ENCODE data around the gene TNRC6C.

The TNRC6C gene

DNA sequence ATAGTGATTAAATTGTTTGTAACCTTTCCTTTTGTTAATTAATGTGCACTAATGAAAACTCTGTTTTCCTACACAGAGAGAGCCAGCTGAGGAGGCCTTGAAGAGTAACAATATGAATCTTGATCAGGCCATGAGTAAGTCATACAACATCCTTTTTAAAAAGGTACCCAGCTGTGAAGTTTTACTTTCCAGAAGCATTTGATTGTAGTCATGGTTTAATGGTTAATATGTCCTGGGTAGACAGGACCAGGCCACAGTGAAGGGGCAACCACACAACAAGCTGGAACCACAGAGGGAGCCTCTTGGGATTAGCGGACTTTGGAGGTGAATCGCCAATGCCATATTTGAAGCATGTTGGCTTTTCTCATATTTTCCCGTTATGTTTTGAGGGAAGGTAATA is 114.5 kb downstream of the TNRC6C start (continued):
- no peak for TF ChIP-seq SALL2 (tag by site-specific recombination; IDR thresholded peaks at IDR 0.05; ENCODE audit: borderline replicate concordance)

DNA sequence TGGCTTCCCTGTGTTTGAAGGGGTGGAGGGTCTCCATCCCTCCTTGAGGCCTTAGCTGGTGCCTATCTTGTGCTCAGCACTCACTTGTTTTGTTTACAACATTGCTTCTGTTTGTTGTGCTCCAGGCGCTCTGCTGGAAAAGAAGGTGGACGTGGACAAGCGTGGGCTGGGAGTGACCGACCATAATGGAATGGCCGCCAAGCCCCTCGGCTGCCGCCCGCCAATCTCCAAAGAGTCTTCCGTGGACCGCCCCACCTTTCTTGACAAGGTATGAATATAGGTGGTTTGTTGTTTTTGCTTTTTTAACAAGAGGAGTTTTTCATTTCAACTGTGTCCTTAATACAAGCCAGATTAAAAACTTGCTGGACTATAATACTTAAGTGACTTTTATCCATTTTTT is 116.5 kb downstream of the TNRC6C start:
- H3K9me3 ChIP-seq (ENCODE audit: control insufficient read depth, insufficient read depth, low read depth, low read length), result no peaks in the 10 kb centered on the region
- no peak overlapping the region for H3K27ac ChIP-seq (ENCODE audit: extremely low read depth, low read depth, low read length)
- H3K36me3 ChIP-seq (ENCODE audit: control insufficient read depth in 2 of 2, insufficient read depth in 1 of 2, low read length in 2 of 2), result peaks cover 54 to 85% of the 10 kb centered on the region in 2 experiments
- CTCF ChIA-PET, result interaction anchor here (0.6 kb wide), 1 partner anchor 1664 kb away, joined by 3 read pairs; no protein-coding TSS in a partner anchor
- H3K4me1 ChIP-seq (ENCODE audit: control insufficient read depth, insufficient read depth, low read length), result no peaks in the 10 kb centered on the region
- TF ChIP-seq YY1 (tag by site-specific recombination; IDR thresholded peaks at IDR 0.05), result no peak
- no peak overlapping the region for H3K4me3 ChIP-seq (ENCODE audit: low read depth, low read length)
- POLR2A ChIA-PET, result interaction anchor here (0.5 kb wide), 1 partner anchor 786 kb away, joined by 4 read pairs; no protein-coding TSS in a partner anchor

DNA sequence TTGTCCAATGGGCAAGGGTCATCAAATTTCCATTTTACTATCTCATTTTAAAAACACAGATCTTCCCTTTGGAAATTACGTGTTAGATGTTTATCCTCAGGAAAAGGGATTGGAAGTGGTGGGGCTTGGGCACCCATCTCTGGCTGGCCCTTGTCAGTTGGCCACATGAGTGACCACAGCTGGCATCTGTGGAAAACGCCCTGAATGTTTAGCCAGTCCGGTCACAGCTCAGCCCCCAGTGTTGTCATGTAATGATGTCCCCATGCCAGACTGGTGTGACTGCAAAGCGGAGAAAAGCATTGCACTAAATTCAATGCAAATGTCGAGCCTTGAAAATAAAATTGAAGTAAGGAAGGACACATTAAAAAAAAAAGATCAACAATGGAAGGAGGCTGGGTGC is 117.0 kb downstream of the TNRC6C start:
- Histone ChIP-seq H3K36me3 (ENCODE audit: control insufficient read depth in 2 of 2, insufficient read depth in 1 of 2, low read length in 2 of 2) (peaks cover 55 to 89% of the 10 kb centered on the region in 2 experiments), H3K4me1 (ENCODE audit: control insufficient read depth, insufficient read depth, low read length) (no peaks in the 10 kb centered on the region), H3K4me3 (ENCODE audit: low read depth, low read length) (no peak overlapping the region), H3K9me3 (ENCODE audit: control insufficient read depth, insufficient read depth, low read depth, low read length) (no peaks in the 10 kb centered on the region), H3K27ac (ENCODE audit: extremely low read depth, low read depth, low read length) (no peak overlapping the region)
- ChIA-PET CTCF (no interaction called here), POLR2A (interaction anchor here (0.5 kb wide), 1 partner anchor 786 kb away, joined by 4 read pairs; no protein-coding TSS in a partner anchor)
- TF ChIP-seq ZNF510 (tag by site-specific recombination; IDR thresholded peaks at IDR 0.05; ENCODE audit: insufficient replicate concordance), result no peak
- TF ChIP-seq ZNF521 (tag by site-specific recombination; IDR thresholded peaks at IDR 0.05), result no peak
- no peak for TF ChIP-seq ZNF561 (tag by site-specific recombination; IDR thresholded peaks at IDR 0.05; ENCODE audit: borderline replicate concordance)
- TF ChIP-seq ZNF184 (tag by site-specific recombination; IDR thresholded peaks at IDR 0.05), result no peak
- no peak for TF ChIP-seq ZNF548 (tag by site-specific recombination; IDR thresholded peaks at IDR 0.05)

DNA sequence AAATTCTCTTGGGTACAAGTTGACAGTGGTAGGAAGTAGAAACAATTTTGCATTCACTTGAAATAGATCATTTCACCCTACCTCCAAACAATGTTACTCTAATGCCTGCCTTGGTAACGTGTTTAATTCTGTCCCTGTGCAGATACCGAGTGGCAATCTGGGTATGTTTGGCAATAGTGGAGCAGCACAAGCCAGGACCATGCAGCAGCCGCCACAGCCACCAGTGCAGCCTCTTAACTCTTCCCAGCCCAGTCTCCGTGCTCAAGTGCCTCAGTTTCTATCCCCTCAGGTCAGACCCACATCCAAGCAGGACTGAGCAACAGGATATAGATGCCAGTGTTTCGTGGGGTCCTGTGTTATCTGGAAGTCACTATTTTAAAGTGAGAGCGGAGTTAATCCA is 120.8 kb downstream of the TNRC6C start:
- ChIA-PET POLR2A (no interaction called here), CTCF (no interaction called here)
- Histone ChIP-seq H3K4me3 (ENCODE audit: low read depth, low read length) (no peak overlapping the region), H3K9me3 (ENCODE audit: control insufficient read depth, insufficient read depth, low read depth, low read length) (no peaks in the 10 kb centered on the region), H3K36me3 (ENCODE audit: control insufficient read depth in 2 of 2, insufficient read depth in 1 of 2, low read length in 2 of 2) (peaks cover 47 to 72% of the 10 kb centered on the region in 2 experiments), H3K4me1 (ENCODE audit: control insufficient read depth, insufficient read depth, low read length) (no peaks in the 10 kb centered on the region), H3K27ac (ENCODE audit: extremely low read depth, low read depth, low read length) (no peak overlapping the region)
- TF ChIP-seq REPIN1 (tag by site-specific recombination; IDR thresholded peaks at IDR 0.05; ENCODE audit: low read depth) (no peak), ZNF132 (tag by site-specific recombination; IDR thresholded peaks at IDR 0.05; ENCODE audit: borderline replicate concordance) (no peak), SALL2 (tag by site-specific recombination; IDR thresholded peaks at IDR 0.05; ENCODE audit: borderline replicate concordance) (no peak), ZNF239 (tag by site-specific recombination; IDR thresholded peaks at IDR 0.05) (no peak), ZNF138 (tag by site-specific recombination; IDR thresholded peaks at IDR 0.05; ENCODE audit: borderline replicate concordance) (no peak), FEZF1 (tag by site-specific recombination; IDR thresholded peaks at IDR 0.05) (no peak), ZNF768 (tag by site-specific recombination; IDR thresholded peaks at IDR 0.05) (no peak), SCRT1 (tag by site-specific recombination; IDR thresholded peaks at IDR 0.05; ENCODE audit: borderline replicate concordance) (no peak), ZNF776 (tag by site-specific recombination; IDR thresholded peaks at IDR 0.05; ENCODE audit: borderline replicate concordance) (no peak)
- TF ChIP-seq, protein P1, sequence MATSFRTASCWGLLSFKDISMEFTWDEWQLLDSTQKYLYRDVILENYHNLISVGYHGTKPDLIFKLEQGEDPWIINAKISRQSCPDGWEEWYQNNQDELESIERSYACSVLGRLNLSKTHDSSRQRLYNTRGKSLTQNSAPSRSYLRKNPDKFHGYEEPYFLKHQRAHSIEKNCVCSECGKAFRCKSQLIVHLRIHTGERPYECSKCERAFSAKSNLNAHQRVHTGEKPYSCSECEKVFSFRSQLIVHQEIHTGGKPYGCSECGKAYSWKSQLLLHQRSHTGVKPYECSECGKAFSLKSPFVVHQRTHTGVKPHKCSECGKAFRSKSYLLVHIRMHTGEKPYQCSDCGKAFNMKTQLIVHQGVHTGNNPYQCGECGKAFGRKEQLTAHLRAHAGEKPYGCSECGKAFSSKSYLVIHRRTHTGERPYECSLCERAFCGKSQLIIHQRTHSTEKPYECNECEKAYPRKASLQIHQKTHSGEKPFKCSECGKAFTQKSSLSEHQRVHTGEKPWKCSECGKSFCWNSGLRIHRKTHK (tag by site-specific recombination; IDR thresholded peaks at IDR 0.05), result no peak
- TF ChIP-seq, protein P2, sequence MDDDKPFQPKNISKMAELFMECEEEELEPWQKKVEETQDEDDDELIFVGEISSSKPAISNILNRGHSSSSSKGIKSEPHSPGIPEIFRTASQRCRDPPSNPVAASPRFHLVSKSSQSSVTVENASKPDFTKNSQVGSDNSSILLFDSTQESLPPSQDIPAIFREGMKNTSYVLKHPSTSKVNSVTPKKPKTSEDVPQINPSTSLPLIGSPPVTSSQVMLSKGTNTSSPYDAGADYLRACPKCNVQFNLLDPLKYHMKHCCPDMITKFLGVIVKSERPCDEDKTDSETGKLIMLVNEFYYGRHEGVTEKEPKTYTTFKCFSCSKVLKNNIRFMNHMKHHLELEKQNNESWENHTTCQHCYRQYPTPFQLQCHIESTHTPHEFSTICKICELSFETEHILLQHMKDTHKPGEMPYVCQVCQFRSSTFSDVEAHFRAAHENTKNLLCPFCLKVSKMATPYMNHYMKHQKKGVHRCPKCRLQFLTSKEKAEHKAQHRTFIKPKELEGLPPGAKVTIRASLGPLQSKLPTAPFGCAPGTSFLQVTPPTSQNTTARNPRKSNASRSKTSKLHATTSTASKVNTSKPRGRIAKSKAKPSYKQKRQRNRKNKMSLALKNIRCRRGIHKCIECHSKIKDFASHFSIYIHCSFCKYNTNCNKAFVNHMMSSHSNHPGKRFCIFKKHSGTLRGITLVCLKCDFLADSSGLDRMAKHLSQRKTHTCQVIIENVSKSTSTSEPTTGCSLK (tag by site-specific recombination; IDR thresholded peaks at IDR 0.05), result no peak
- TF ChIP-seq, protein P3, sequence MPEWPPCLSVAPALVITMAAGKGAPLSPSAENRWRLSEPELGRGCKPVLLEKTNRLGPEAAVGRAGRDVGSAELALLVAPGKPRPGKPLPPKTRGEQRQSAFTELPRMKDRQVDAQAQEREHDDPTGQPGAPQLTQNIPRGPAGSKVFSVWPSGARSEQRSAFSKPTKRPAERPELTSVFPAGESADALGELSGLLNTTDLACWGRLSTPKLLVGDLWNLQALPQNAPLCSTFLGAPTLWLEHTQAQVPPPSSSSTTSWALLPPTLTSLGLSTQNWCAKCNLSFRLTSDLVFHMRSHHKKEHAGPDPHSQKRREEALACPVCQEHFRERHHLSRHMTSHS (tag by site-specific recombination; IDR thresholded peaks at IDR 0.05), result no peak

Data from HEK293 (cell line).